Panc1 (cell line): ENCODE results near the gene MMP23B. TPM values are rescaled to one million over a fixed set of nuclear protein-coding genes. Genes with fewer than 3 reads are reported as not detected.
"Not testable (repeated sequence)": the region's sequence is repeated elsewhere in the genome, so short reads cannot be mapped to it uniquely, and the experiment has no call there.

Experiments
- ATAC-seq: fragments of 200-7000 bp; cut with Tn5 transposase; 2 replicates; pipeline ENCODE4 v1.9.1; 2020; ENCODE audit warnings: mild to moderate bottlenecking, moderate library complexity
- BruUV-seq: library from RNA; stranded (reverse); fragments of 400-500 nt; replicated peaks from 2 replicates; lab custom pipeline; 2021; lab: Mats Ljungman, UMichigan
- CTCF ChIA-PET: fragments of 300-600 bp; sonication (Branson Sonifier 250); formaldehyde crosslinking; loops from one replicate; lab custom pipeline; 2022; ENCODE audit warnings: antibody characterized with exemption; lab: Charles Lee
- POLR2A ChIA-PET: fragments of 300-600 bp; sonication (Branson Sonifier 250); formaldehyde crosslinking; loops from one replicate; lab custom pipeline; 2022; ENCODE audit warnings: antibody characterized with exemption; lab: Charles Lee
- DNase-seq: peaks from one replicate; pipeline ENCODE4 v3.0.0-alpha.2; 2010; ENCODE audit warnings: low read depth, low spot score
- H3K27ac ChIP-seq: 2 replicates; pipeline ENCODE4 v1.5.1; 2011; ENCODE audit warnings: mild to moderate bottlenecking, low read length, inconsistent platforms
- H3K27me3 ChIP-seq: fragments of 200-500 bp; sonication (Bioruptor generic); 2 replicates; pipeline ENCODE4 v1.6.0; 2014; ENCODE audit warnings: low read length, inconsistent platforms; ENCODE audit not compliant: control insufficient read depth, insufficient read depth
- H3K36me3 ChIP-seq: fragments of 200-500 bp; sonication (Bioruptor generic); 2 replicates; pipeline ENCODE4 v1.5.1; 2014; ENCODE audit warnings: inconsistent platforms, mild to moderate bottlenecking, low read length, moderate library complexity; ENCODE audit not compliant: control insufficient read depth, insufficient read depth
- H3K4me1 ChIP-seq: 2 replicates; pipeline ENCODE4 v1.5.1; 2011; ENCODE audit warnings: inconsistent platforms, mild to moderate bottlenecking, low read length, moderate library complexity; ENCODE audit not compliant: control insufficient read depth, insufficient read depth
- H3K4me3 ChIP-seq, 2 experiments: 2 replicates each; pipeline ENCODE4 v1.5.1; 2011 to 2012; ENCODE audit warnings: low read depth in 2 of 2, low read length in 2 of 2, mild to moderate bottlenecking in 2 of 2, inconsistent platforms in 1 of 2, moderate library complexity in 1 of 2
- H3K9me3 ChIP-seq: fragments of 200-500 bp; sonication (Bioruptor generic); 2 replicates; pipeline ENCODE4 v1.5.1; 2014; ENCODE audit warnings: low read depth, mild to moderate bottlenecking, inconsistent platforms, low read length, moderate library complexity; ENCODE audit not compliant: control insufficient read depth, insufficient read depth
- POLR2AphosphoS5 ChIP-seq: IDR thresholded peaks from 2 replicates; pipeline ENCODE4 v1.6.1; 2012; ENCODE audit warnings: mild to moderate bottlenecking, low read depth, low read length, moderate library complexity
- SIN3A ChIP-seq: IDR thresholded peaks from 2 replicates; pipeline ENCODE4 v1.6.1; 2012; ENCODE audit warnings: low read depth, mild to moderate bottlenecking, low read length, moderate library complexity, borderline replicate concordance; ENCODE audit not compliant: insufficient read depth
- TCF7L2 ChIP-seq: IDR thresholded peaks from 2 replicates; pipeline ENCODE4 v1.6.1; 2011; ENCODE audit warnings: mild to moderate bottlenecking, low read depth, low read length, inconsistent platforms
- in situ Hi-C: cut with HindIII; loops from 2 replicates; pipeline ENCODE4 v1.10.0; 2016; ENCODE audit warnings: low sequenced_read_pairs, low pct_unique_long_range_greater_than_20kb
- intact Hi-C: fragments of 100-400 bp; cut with micrococcal nuclease; formaldehyde crosslinking; loops from one replicate; pipeline ENCODE4 v1.10.0; 2022; ENCODE audit not compliant: unreplicated experiment
- total RNA-seq: library from RNA; stranded (reverse); gene quantifications from one replicate; pipeline ENCODE4 v1.2.1, GENCODE V29; 2021; ENCODE audit not compliant: unreplicated experiment
- TF ChIP-seq, protein P1 (sequence below), 2 experiments: IDR thresholded peaks; 2 replicates each; pipeline ENCODE4 v1.6.1; 2011 to 2012; ENCODE audit warnings: low read depth in 2 of 2, control low read depth in 1 of 2, low read length in 1 of 2, mild to moderate bottlenecking in 1 of 2, moderate library complexity in 1 of 2; ENCODE audit not compliant: insufficient read depth in 1 of 2
- TF ChIP-seq, protein P2 (sequence below): fragments of 450-650 bp; IDR thresholded peaks from 2 replicates; pipeline ENCODE4 v1.5.1; 2017; ENCODE audit warnings: mild to moderate bottlenecking

Gene MMP23B
- total RNA-seq, 1 experiment from 2014 or later = 5.0 TPM

DNA sequence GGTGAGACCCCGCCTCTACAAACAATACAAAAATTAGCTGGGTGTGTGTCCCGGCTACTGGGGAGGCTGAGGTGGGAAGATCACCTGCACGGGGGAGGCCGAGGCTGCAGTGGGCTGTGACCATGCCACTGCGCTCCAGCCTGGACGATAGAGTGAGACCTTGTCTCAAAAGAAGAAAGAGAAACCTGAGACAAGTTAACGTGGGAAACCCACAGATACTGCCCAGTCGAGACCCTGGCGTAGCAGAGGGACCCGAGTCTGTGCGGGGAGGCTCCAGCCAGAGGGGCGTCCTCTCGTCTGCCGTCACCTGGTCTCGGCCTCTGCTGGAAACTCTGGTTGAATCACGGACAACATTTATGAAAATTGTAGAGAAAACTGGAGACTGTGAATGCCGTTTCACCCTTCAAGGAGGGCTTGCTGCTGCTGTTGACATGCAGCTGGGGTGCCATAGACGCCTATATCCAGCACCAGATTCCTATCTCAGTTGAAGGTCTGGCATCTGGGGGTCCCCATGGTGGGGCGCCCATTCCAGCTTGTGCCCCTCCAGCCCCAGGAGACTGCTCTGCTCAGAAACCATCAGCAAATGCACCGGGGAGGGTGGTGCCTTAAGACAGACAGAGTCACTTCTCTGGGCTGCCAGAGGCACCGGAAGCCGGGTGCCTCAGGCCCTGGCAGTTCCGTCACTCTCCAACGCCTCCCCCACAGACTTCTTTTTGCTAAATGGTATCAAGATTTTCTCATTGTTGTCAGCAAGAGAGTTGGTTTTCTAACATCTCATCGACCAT is 40.4 kb downstream of the MMP23B start:
- intact Hi-C loops = no loop called here

DNA sequence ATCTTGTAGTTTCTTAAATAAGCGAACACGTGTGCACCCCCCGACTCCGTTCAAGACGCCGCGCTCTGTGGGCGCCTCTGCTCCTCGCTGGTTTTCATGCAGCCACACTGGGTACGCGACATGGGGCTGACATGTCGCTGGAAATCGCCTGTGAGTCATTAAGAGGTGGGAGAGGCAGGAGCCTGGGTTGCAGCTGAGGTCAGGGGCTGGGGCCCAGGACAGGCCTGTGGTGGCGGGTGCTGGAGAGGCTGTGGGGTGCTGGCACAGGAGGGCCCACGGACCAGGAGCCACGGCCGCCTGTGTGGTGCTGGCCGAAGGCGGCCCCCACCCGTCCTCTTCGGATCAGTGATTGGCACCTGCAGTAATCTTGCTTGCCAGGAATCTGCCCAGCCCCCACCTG is 42.8 kb downstream of the MMP23B start:
- H3K36me3 ChIP-seq, H3K4me1 ChIP-seq, POLR2A ChIA-PET, CTCF ChIA-PET, H3K27ac ChIP-seq, DNase-seq, in situ Hi-C loops, intact Hi-C loops, H3K4me3 ChIP-seq, H3K27me3 ChIP-seq, ATAC-seq, BruUV-seq, H3K9me3 ChIP-seq: not testable (repeated sequence)

More for the DNA sequence above, 40.4 kb downstream of the MMP23B start:
- Histone ChIP-seq H3K27ac (no peak overlapping the region), H3K36me3 (peaks cover 2% of the 10 kb centered on the region; the same call in 1 of the 2 replicates), H3K9me3 (no peaks in the 10 kb centered on the region), H3K4me3 (no peak overlapping the region), H3K27me3 (no peaks in the 10 kb centered on the region), H3K4me1 (no peaks in the 10 kb centered on the region)
- ChIA-PET CTCF (no interaction called here), POLR2A (no interaction called here)
- ATAC-seq = no peak
- no peak for DNase-seq
- TF ChIP-seq POLR2AphosphoS5 (no peak), TCF7L2 (no peak), SIN3A (no peak)
- TF ChIP-seq, protein P1, sequence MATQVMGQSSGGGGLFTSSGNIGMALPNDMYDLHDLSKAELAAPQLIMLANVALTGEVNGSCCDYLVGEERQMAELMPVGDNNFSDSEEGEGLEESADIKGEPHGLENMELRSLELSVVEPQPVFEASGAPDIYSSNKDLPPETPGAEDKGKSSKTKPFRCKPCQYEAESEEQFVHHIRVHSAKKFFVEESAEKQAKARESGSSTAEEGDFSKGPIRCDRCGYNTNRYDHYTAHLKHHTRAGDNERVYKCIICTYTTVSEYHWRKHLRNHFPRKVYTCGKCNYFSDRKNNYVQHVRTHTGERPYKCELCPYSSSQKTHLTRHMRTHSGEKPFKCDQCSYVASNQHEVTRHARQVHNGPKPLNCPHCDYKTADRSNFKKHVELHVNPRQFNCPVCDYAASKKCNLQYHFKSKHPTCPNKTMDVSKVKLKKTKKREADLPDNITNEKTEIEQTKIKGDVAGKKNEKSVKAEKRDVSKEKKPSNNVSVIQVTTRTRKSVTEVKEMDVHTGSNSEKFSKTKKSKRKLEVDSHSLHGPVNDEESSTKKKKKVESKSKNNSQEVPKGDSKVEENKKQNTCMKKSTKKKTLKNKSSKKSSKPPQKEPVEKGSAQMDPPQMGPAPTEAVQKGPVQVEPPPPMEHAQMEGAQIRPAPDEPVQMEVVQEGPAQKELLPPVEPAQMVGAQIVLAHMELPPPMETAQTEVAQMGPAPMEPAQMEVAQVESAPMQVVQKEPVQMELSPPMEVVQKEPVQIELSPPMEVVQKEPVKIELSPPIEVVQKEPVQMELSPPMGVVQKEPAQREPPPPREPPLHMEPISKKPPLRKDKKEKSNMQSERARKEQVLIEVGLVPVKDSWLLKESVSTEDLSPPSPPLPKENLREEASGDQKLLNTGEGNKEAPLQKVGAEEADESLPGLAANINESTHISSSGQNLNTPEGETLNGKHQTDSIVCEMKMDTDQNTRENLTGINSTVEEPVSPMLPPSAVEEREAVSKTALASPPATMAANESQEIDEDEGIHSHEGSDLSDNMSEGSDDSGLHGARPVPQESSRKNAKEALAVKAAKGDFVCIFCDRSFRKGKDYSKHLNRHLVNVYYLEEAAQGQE (IDR thresholded peaks at IDR 0.05; ENCODE audit: insufficient read depth in 1 of 2, low read depth in 2 of 2, low read length in 1 of 2) = no peak
- TF ChIP-seq, protein P2, sequence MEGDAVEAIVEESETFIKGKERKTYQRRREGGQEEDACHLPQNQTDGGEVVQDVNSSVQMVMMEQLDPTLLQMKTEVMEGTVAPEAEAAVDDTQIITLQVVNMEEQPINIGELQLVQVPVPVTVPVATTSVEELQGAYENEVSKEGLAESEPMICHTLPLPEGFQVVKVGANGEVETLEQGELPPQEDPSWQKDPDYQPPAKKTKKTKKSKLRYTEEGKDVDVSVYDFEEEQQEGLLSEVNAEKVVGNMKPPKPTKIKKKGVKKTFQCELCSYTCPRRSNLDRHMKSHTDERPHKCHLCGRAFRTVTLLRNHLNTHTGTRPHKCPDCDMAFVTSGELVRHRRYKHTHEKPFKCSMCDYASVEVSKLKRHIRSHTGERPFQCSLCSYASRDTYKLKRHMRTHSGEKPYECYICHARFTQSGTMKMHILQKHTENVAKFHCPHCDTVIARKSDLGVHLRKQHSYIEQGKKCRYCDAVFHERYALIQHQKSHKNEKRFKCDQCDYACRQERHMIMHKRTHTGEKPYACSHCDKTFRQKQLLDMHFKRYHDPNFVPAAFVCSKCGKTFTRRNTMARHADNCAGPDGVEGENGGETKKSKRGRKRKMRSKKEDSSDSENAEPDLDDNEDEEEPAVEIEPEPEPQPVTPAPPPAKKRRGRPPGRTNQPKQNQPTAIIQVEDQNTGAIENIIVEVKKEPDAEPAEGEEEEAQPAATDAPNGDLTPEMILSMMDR = no peak
- in situ Hi-C loops = no loop called here
- no TSS peak for BruUV-seq

DNA sequence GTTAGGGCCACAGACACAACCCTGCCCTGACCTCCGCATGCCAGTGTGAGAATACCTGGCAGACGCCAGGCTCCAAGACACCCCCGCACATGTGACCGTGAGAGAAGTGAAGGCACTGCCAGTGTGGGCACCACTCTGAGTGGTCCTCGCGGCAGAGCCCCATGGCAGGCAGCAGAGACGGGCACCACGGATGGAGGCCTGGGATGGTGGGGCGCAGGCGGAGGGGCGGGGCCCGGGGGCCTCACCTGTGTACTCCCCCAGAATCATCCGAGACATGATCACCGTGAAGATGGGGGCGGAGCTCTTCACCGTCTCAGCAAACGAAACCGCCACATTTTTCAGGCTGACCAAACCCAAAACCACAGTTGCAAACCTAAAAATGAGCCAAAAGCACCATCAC is 43.2 kb downstream of the MMP23B start:
- H3K36me3 ChIP-seq, in situ Hi-C loops, H3K9me3 ChIP-seq, CTCF ChIA-PET, H3K27me3 ChIP-seq, ATAC-seq, intact Hi-C loops, DNase-seq, BruUV-seq, POLR2A ChIA-PET, H3K27ac ChIP-seq, H3K4me3 ChIP-seq, H3K4me1 ChIP-seq: not testable (repeated sequence)

DNA sequence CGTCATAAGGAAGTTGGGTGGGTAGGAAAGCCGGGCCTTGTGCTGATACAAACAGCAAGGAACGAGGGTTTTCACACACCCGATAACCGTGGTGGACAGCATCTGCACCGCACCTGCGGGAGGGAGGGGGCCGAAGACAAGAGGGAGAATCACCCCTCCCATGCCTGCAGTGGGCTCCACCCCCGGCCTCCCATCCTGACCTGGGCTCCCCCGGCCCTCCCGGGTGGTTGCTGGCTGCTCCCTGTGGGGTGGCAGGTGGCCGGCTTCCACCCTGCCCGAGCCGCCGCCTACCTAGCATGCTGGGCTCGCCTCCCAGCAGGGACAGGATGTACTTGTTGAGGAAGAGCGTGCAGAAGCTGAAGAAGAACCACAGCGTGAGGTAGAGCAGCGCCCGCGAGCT is 44.1 kb downstream of the MMP23B start:
- intact Hi-C loops, ATAC-seq, BruUV-seq, CTCF ChIA-PET, H3K27ac ChIP-seq, H3K4me3 ChIP-seq, in situ Hi-C loops, DNase-seq, H3K36me3 ChIP-seq, H3K9me3 ChIP-seq, H3K27me3 ChIP-seq, POLR2A ChIA-PET: not testable (repeated sequence)
- H3K4me1 ChIP-seq = peaks cover 10% of the 10 kb centered on the region
